Transverse colon (tissue), 4 donors: Measurements from ENCODE around the gene RANBP3L. TPM values are rescaled to one million over a fixed set of nuclear protein-coding genes. Genes with fewer than 3 reads are reported as not detected.

ENCODE experiments used
- DNase-seq: peaks from one replicate; pipeline ENCODE4 v3.0.0-alpha.2; 2019
- H3K27ac ChIP-seq, 4 donors: fragments of 200-600 bp; sonication (generic); 2 replicates each; pipeline ENCODE4 v1.5.1; 2016 to 2018; ENCODE audit warnings: inconsistent platforms in 4 of 4
- H3K27me3 ChIP-seq: fragments of 200-600 bp; sonication (generic); 2 replicates; pipeline ENCODE4 v1.5.1; 2017; ENCODE audit warnings: inconsistent platforms
- H3K36me3 ChIP-seq, 4 donors: fragments of 200-600 bp; sonication (generic); 2 replicates each; pipeline ENCODE4 v1.5.1; 2017 to 2019; ENCODE audit warnings: inconsistent platforms in 4 of 4
- H3K4me1 ChIP-seq, 4 donors: fragments of 200-600 bp; sonication (generic); 2 replicates each; pipeline ENCODE4 v1.5.1; 2017 to 2020; ENCODE audit warnings: inconsistent platforms in 4 of 4
- H3K4me3 ChIP-seq, 4 donors: fragments of 200-600 bp; sonication (generic); 1 replicate in 1 of 4; 2 replicates in 3 of 4; pipeline versions ENCODE4 v1.5.1 to v1.6.1; 2017 to 2019; ENCODE audit warnings: inconsistent platforms in 4 of 4
- H3K9me3 ChIP-seq, 2 donors: fragments of 200-600 bp; sonication (generic); 2 replicates each; pipeline ENCODE4 v1.5.1; 2017 to 2019; ENCODE audit warnings: inconsistent platforms in 2 of 2
- CTCF ChIP-seq, 5 experiments: fragments of 200-600 bp in 3 of 5; fragments of 450-650 bp in 2 of 5; sonication (generic) in 3 of 5; IDR thresholded peaks; 1 replicate in 2 of 5; 2 replicates in 3 of 5; pipeline ENCODE4 v1.5.1; 2016 to 2017; ENCODE audit warnings: antibody characterized with exemption in 5 of 5, inconsistent platforms in 3 of 5, mild to moderate bottlenecking in 2 of 5, moderate library complexity in 1 of 5
- EP300 ChIP-seq: sonication (generic); formaldehyde crosslinking; IDR thresholded peaks from one replicate; pipeline ENCODE4 v1.6.1; 2017; ENCODE audit warnings: antibody characterized with exemption, low read depth
- POLR2A ChIP-seq: fragments of 450-650 bp; IDR thresholded peaks from one replicate; pipeline ENCODE4 v1.6.1; 2016; ENCODE audit warnings: antibody characterized with exemption, mild to moderate bottlenecking, moderate library complexity
- POLR2AphosphoS5 ChIP-seq, 3 donors: sonication (generic); formaldehyde crosslinking; IDR thresholded peaks; one replicate each; pipeline ENCODE4 v1.6.1; 2016; ENCODE audit warnings: antibody characterized with exemption in 3 of 3
- WGBS, 2 donors: methylation state at CpG; one replicate each; pipeline ENCODE4 v1.1.5; 2018; ENCODE audit warnings: low coverage in 1 of 2; 5-methylcytosine and 5-hydroxymethylcytosine counted together
- in situ Hi-C, 4 donors: fragments of 200-750 bp; cut with MboI; loops; one replicate each; pipeline versions ENCODE4 v1.15.0 to v1.15.1; 2017; ENCODE audit warnings: low sequenced_read_pairs in 3 of 4, low pct_ligation_motif_present in 1 of 4, low pct_unique_long_range_greater_than_20kb in 1 of 4
- intact Hi-C: fragments of 100-400 bp; cut with DNase I; formaldehyde crosslinking; loops from one replicate; pipeline ENCODE4 v1.15.1; 2023; ENCODE audit warnings: low total_unique reads
- total RNA-seq, 4 donors: library from RNA; depleted of rRNA; stranded (reverse); fragments of >200 nt; gene quantifications; one replicate each; pipeline ENCODE4 v1.1.0, GENCODE V29; 2016

Gene RANBP3L
- total RNA-seq, 4 donors from 2014 or later: 0.60 to 1.2 (median 0.96) TPM

- H3K9me3 ChIP-seq: no peaks in the 10 kb centered on the region
- intact Hi-C loops: no loop called here
- H3K27me3 ChIP-seq: no peaks in the 10 kb centered on the region
- WGBS, 2 donors: 93% methylated on average over 2 of the region's 2 CpGs; no CpG with 5 or more reads in 1 of the 2 donors
- H3K27ac ChIP-seq: no peak overlapping the region
- in situ Hi-C loops: loop anchor here in 1 of 4 donors (25.0 kb wide), 1 partner anchor 415 kb away; no protein-coding TSS in a partner anchor
- H3K4me3 ChIP-seq: no peak overlapping the region
- no peak for TF ChIP-seq POLR2A
- TF ChIP-seq POLR2AphosphoS5 (IDR thresholded peaks at IDR 0.05): no peak
- no peak for DNase-seq
- H3K4me1 ChIP-seq: peaks cover 0 to 4% (median 0%) of the 10 kb centered on the region in 4 donors
- H3K36me3 ChIP-seq: no peaks in the 10 kb centered on the region
Measured at GRCh38 chr5:36272136-36272690, 29.5 kb downstream of the RANBP3L start.

- H3K36me3 ChIP-seq: no peaks in the 10 kb centered on the region
- WGBS, 2 donors: 65 to 71% methylated on average over 3 of the region's 3 CpGs
- peaks cover 0 to 4% (median 0%) of the 10 kb centered on the region in 4 donors for H3K4me1 ChIP-seq
- in situ Hi-C loops (loop anchor here in 1 of 4 donors (25.0 kb wide), 1 partner anchor 416 kb away; no protein-coding TSS in a partner anchor), intact Hi-C loops (no loop called here)
- no peaks in the 10 kb centered on the region for H3K9me3 ChIP-seq
- H3K27me3 ChIP-seq: no peaks in the 10 kb centered on the region
- TF ChIP-seq CTCF (IDR thresholded peaks at IDR 0.05) (no peak), POLR2AphosphoS5 (IDR thresholded peaks at IDR 0.05) (no peak), EP300 (no peak), POLR2A (no peak)
- no peak for DNase-seq
- no peak overlapping the region for H3K4me3 ChIP-seq
- H3K27ac ChIP-seq: no peak overlapping the region
Measured at GRCh38 chr5:36270876-36271575, 30.7 kb downstream of the RANBP3L start.

- Histone ChIP-seq H3K36me3 (no peaks in the 10 kb centered on the region), H3K27ac (no peak overlapping the region), H3K9me3 (no peaks in the 10 kb centered on the region), H3K4me1 (peaks cover 0 to 4% (median 0%) of the 10 kb centered on the region in 4 donors), H3K27me3 (no peaks in the 10 kb centered on the region), H3K4me3 (no peak overlapping the region)
- in situ Hi-C loops (loop anchor here in 1 of 4 donors (25.0 kb wide), 1 partner anchor 417 kb away; no protein-coding TSS in a partner anchor), intact Hi-C loops (no loop called here)
- no peak for DNase-seq
- TF ChIP-seq EP300: no peak
- no peak for TF ChIP-seq POLR2AphosphoS5 (IDR thresholded peaks at IDR 0.05)
- no peak for TF ChIP-seq CTCF (IDR thresholded peaks at IDR 0.05)
- no peak for TF ChIP-seq POLR2A
- WGBS, 2 donors: 83 to 84% methylated on average over 3 of the region's 3 CpGs
Measured at GRCh38 chr5:36270175-36270574, 31.5 kb downstream of the RANBP3L start.

GRCh38 chr5:36269478-36269877 lies 32.2 kb downstream of the RANBP3L start:
- Histone ChIP-seq H3K27me3 (no peaks in the 10 kb centered on the region), H3K4me3 (no peak overlapping the region), H3K4me1 (peaks cover 0 to 4% (median 0%) of the 10 kb centered on the region in 4 donors), H3K36me3 (no peaks in the 10 kb centered on the region), H3K27ac (no peak overlapping the region), H3K9me3 (no peaks in the 10 kb centered on the region)
- in situ Hi-C loops (loop anchor here in 1 of 4 donors (25.0 kb wide), 1 partner anchor 418 kb away; no protein-coding TSS in a partner anchor), intact Hi-C loops (loop anchor here (1.0 to 10.0 kb wide), 2 partner anchors 32 to 125 kb away; partner anchors contain the start of gene RANBP3L)
- TF ChIP-seq POLR2A (no peak), EP300 (no peak), CTCF (IDR thresholded peaks at IDR 0.05) (no peak), POLR2AphosphoS5 (IDR thresholded peaks at IDR 0.05) (no peak)
- no peak for DNase-seq
